GM12878 (cell line): ENCODE results near the gene PCDHA7. TPM values are rescaled to one million over a fixed set of nuclear protein-coding genes. Genes with fewer than 3 reads are reported as not detected.
"Not testable (repeated sequence)": the region's sequence is repeated elsewhere in the genome, so short reads cannot be mapped to it uniquely, and the experiment has no call there.

Experiments used
- ATAC-seq: fragments of 200-7000 bp; cut with Tn5 transposase; 3 replicates; pipeline ENCODE4 v1.9.1; 2020; ENCODE audit warnings: mild to moderate bottlenecking, moderate library complexity
- BruUV-seq: library from RNA; stranded (reverse); fragments of 400-500 nt; replicated peaks from 2 replicates; lab custom pipeline; 2021; lab: Mats Ljungman, UMichigan
- CTCF ChIA-PET: fragments of 300-600 bp; sonication (Branson Sonifier 250); formaldehyde crosslinking; extraction: SDS; loops from one replicate; lab custom pipeline; 2021; ENCODE audit warnings: inconsistent platforms; lab: Yijun Ruan, JAX
- POLR2A ChIA-PET: fragments of 350-600 bp; formaldehyde crosslinking; extraction: SDS; loops from one replicate; lab custom pipeline; 2021; ENCODE audit warnings: inconsistent platforms; lab: Charles Lee
- RAD21 ChIA-PET: fragments of 300-600 bp; sonication (Branson Sonifier 250); formaldehyde crosslinking; loops from one replicate; lab custom pipeline; 2023; ENCODE audit warnings: antibody characterized with exemption; ENCODE audit not compliant: unreplicated experiment; lab: Charles Lee
- SMC1A ChIA-PET: fragments of 300-600 bp; sonication (Branson Sonifier 250); formaldehyde crosslinking; loops from one replicate; lab custom pipeline; 2023; ENCODE audit not compliant: unreplicated experiment, uncharacterized antibody; lab: Charles Lee
- DNase-seq: peaks from one replicate; pipeline ENCODE4 v3.0.0-alpha.2; 2011; ENCODE audit warnings: low read depth, low spot score
- FAIRE-seq: peaks from 3 replicates; lab custom pipeline; 2011; peaks lifted over from hg19 to GRCh38; lab: Jason Lieb, UNC
- H2AFZ ChIP-seq: 2 replicates; pipeline ENCODE4 v1.6.0; 2011; ENCODE audit warnings: low read depth, low read length, control low read depth; ENCODE audit not compliant: control insufficient read depth
- H3K27ac ChIP-seq: 2 replicates; pipeline ENCODE4 v1.5.1; 2011; ENCODE audit warnings: control low read depth; ENCODE audit not compliant: control insufficient read depth, insufficient read depth
- H3K27me3 ChIP-seq, 2 experiments: replicated peaks in 1 of 2; 2 replicates each; pipeline versions ENCODE4 v1.6.0 to v1.6.1; 2011; ENCODE audit warnings: low read length in 1 of 2; ENCODE audit not compliant: control insufficient read depth in 2 of 2, insufficient read depth in 2 of 2
- H3K36me3 ChIP-seq, 2 experiments: 2 replicates each; pipeline ENCODE4 v1.5.1; 2011; ENCODE audit warnings: low read length in 1 of 2; ENCODE audit not compliant: control insufficient read depth in 2 of 2, insufficient read depth in 2 of 2
- H3K4me1 ChIP-seq: 2 replicates; pipeline ENCODE4 v1.6.1; 2011; ENCODE audit warnings: mild to moderate bottlenecking, low read length, moderate library complexity, mixed read lengths; ENCODE audit not compliant: control insufficient read depth, insufficient read depth
- H3K4me2 ChIP-seq: 2 replicates; pipeline ENCODE4 v1.6.0; 2011; ENCODE audit warnings: control low read depth; ENCODE audit not compliant: control insufficient read depth, insufficient read depth
- H3K4me3 ChIP-seq: fragments of 200-600 bp; sonication (generic); 2 replicates; pipeline ENCODE4 v1.5.1; 2016
- H3K79me2 ChIP-seq: 2 replicates; pipeline ENCODE4 v1.6.0; 2011; ENCODE audit warnings: low read length; ENCODE audit not compliant: control insufficient read depth, insufficient read depth
- H3K9ac ChIP-seq: 2 replicates; pipeline ENCODE4 v1.8.0; 2011; ENCODE audit warnings: low read length, control low read depth, mixed read lengths; ENCODE audit not compliant: control insufficient read depth, insufficient read depth
- H3K9me3 ChIP-seq: replicated peaks from 3 replicates; pipeline ENCODE4 v1.5.1; 2011; ENCODE audit warnings: mild to moderate bottlenecking, low read length; ENCODE audit not compliant: control insufficient read depth, insufficient read depth
- H4K20me1 ChIP-seq: 2 replicates; pipeline ENCODE4 v1.6.0; 2011; ENCODE audit not compliant: control insufficient read depth, insufficient read depth
- IKZF2 ChIP-seq, 2 experiments: fragments of 450-650 bp; IDR thresholded peaks; 2 replicates each; pipeline ENCODE4 v1.6.1; 2017; ENCODE audit warnings: mild to moderate bottlenecking in 2 of 2, moderate library complexity in 2 of 2
- JUNB ChIP-seq: IDR thresholded peaks from 2 replicates; pipeline ENCODE4 v1.6.1; 2016; ENCODE audit warnings: antibody characterized with exemption, mild to moderate bottlenecking
- NR2C1 ChIP-seq: fragments of 450-650 bp; IDR thresholded peaks from 2 replicates; pipeline ENCODE4 v1.6.1; 2017; ENCODE audit warnings: antibody characterized with exemption, mild to moderate bottlenecking, moderate library complexity
- PAX8 ChIP-seq: fragments of 450-650 bp; IDR thresholded peaks from 2 replicates; pipeline ENCODE4 v1.6.1; 2017; ENCODE audit warnings: mild to moderate bottlenecking, moderate library complexity
- PML ChIP-seq: IDR thresholded peaks from 2 replicates; pipeline ENCODE4 v1.6.1; 2012; ENCODE audit warnings: low read length, inconsistent platforms
- RCOR1 ChIP-seq: conservative IDR thresholded peaks from 2 replicates; pipeline ENCODE4 v1.6.1; 2012; ENCODE audit warnings: low read depth, low read length, improper control_type of control experiment
- RELA ChIP-seq: fragments of 450-650 bp; IDR thresholded peaks from 2 replicates; pipeline ENCODE4 v1.8.0; 2014; ENCODE audit warnings: borderline replicate concordance; ENCODE audit not compliant: partially characterized antibody
- SIX5 ChIP-seq: IDR thresholded peaks from 2 replicates; pipeline ENCODE4 v1.6.1; 2011; ENCODE audit warnings: mild to moderate bottlenecking, low read depth, low read length, moderate library complexity; ENCODE audit not compliant: severe bottlenecking
- SMC3 ChIP-seq: IDR thresholded peaks from 2 replicates; pipeline ENCODE4 v1.6.1; 2011; ENCODE audit warnings: low read length, improper control_type of control experiment, borderline replicate concordance
- ZNF622 ChIP-seq: fragments of 450-650 bp; IDR thresholded peaks from 2 replicates; pipeline ENCODE4 v1.6.1; 2017; ENCODE audit warnings: mild to moderate bottlenecking, inconsistent platforms
- WGBS: methylation state at CpG from one replicate; pipeline ENCODE4 v1.1.6; 2016; ENCODE audit warnings: low lambda C conversion rate; ENCODE audit not compliant: insufficient replicate concordance, insufficient coverage; ENCODE audit errors: missing lambda C conversion rate; 5-methylcytosine and 5-hydroxymethylcytosine counted together
- in situ Hi-C: fragments of 300-500 bp; cut with MboI; formaldehyde crosslinking; loops from 9 replicates; pipeline ENCODE4 v1.14.3; 2018; ENCODE audit warnings: mixed read lengths
- intact Hi-C: fragments of 100-400 bp; cut with micrococcal nuclease; formaldehyde crosslinking; loops from one replicate; pipeline ENCODE4 v1.14.2; 2022; ENCODE audit not compliant: unreplicated experiment
- polyA plus RNA-seq, 11 experiments: library from polyadenylated mRNA; depleted of rRNA in 4 of 11; unstranded in 6 of 11; stranded (reverse) in 5 of 11; fragments of >200 nt; fragmentation: Nextera tagmentation in 4 of 11; fragmentation: Illumina TruSeq in 1 of 11; extraction: Ambion mirVana in 4 of 11; extraction: Trizol in 1 of 11; gene quantifications; 1 replicate in 1 of 11; 2 replicates in 10 of 11; pipeline versions ENCODE4 v1.2.1 to v1.2.3, GENCODE V29; 2011 to 2016; ENCODE audit warnings: inconsistent platforms in 2 of 11, missing spikeins in 2 of 11, low read depth in 1 of 11
- total RNA-seq, 4 experiments: library from RNA; depleted of rRNA in 3 of 4; stranded (reverse); fragments of >200 nt in 3 of 4; fragmentation: Illumina TruSeq in 1 of 4; extraction: Trizol in 1 of 4; gene quantifications; 2 replicates each; pipeline versions ENCODE4 v1.2.1 to v1.2.3, GENCODE V29; 2013 to 2021

The PCDHA7 gene
- total and polyA plus RNA-seq, 10 of the 15 experiments (the other 5 are each of a cell fraction or from before 2014, with no cell fraction given): 0.05 to 0.06 TPM; not detected in 8

- WGBS: 56% methylated on average over 29 of the region's 29 CpGs
- DNase-seq: no peak
- Histone ChIP-seq H3K4me2 (no peak within 1 kb of the TSS), H3K79me2 (no peaks in the 10 kb centered on the region), H3K9me3 (peaks cover 6% of the 10 kb centered on the region; the same call in 2 of the 3 replicates), H3K27ac (no peak within 1 kb of the TSS), H3K4me3 (no peak within 1 kb of the TSS), H3K36me3 (no peaks in the 10 kb centered on the region), H2AFZ (no peak within 1 kb of the TSS), H4K20me1 (no peaks in the 10 kb centered on the region), H3K4me1 (no peaks in the 10 kb centered on the region), H3K27me3 (no peaks in the 10 kb centered on the region), H3K9ac (no peak within 1 kb of the TSS)
- RAD21 ChIA-PET: no interaction called here
- POLR2A ChIA-PET: no interaction called here
- CTCF ChIA-PET: interaction anchor here (0.5 to 1.2 kb wide), 2 partner anchors 9 to 31 kb away, joined by 3 to 4 read pairs; partner anchors contain the start of gene PCDHA2
- ATAC-seq: no peak
- SMC1A ChIA-PET: no interaction called here
- no TSS peak for BruUV-seq
- intact Hi-C loops: no loop called here
- TF ChIP-seq JUNB: no peak
- no peak for TF ChIP-seq IKZF2 (IDR thresholded peaks at IDR 0.05)
- TF ChIP-seq NR2C1: no peak
- TF ChIP-seq PML: no peak
- TF ChIP-seq ZNF622: no peak
- no peak for TF ChIP-seq SIX5
- no peak for TF ChIP-seq RCOR1
- TF ChIP-seq RELA: no peak
- TF ChIP-seq PAX8: no peak
- no peak for TF ChIP-seq SMC3
- FAIRE-seq: no peak
- in situ Hi-C loops: no loop called here
Measured at GRCh38 chr5:140785905-140786686, 48.0 kb upstream of the PCDHA7 start, which contains the start of gene PCDHA1. TSS of gene PCDHA1 (plus strand) at chr5:140786140.

GRCh38 chr5:140787422-140787821, 46.6 kb upstream of the PCDHA7 start:
- H3K27me3 ChIP-seq, SMC1A ChIA-PET, intact Hi-C loops, CTCF ChIA-PET, POLR2A ChIA-PET, H3K4me3 ChIP-seq, H3K4me2 ChIP-seq, H3K79me2 ChIP-seq, H3K4me1 ChIP-seq, H3K9me3 ChIP-seq, H3K36me3 ChIP-seq, H3K9ac ChIP-seq, RAD21 ChIA-PET, H4K20me1 ChIP-seq, ATAC-seq, H3K27ac ChIP-seq, DNase-seq, H2AFZ ChIP-seq, FAIRE-seq, in situ Hi-C loops, BruUV-seq: not testable (repeated sequence)
- WGBS: 86% methylated on average over 44 of the region's 44 CpGs

- H4K20me1 ChIP-seq, H3K9me3 ChIP-seq, intact Hi-C loops, H2AFZ ChIP-seq, POLR2A ChIA-PET, H3K4me3 ChIP-seq, SMC1A ChIA-PET, RAD21 ChIA-PET, BruUV-seq, H3K79me2 ChIP-seq, H3K4me1 ChIP-seq, FAIRE-seq, H3K9ac ChIP-seq, in situ Hi-C loops, H3K27me3 ChIP-seq, H3K27ac ChIP-seq, CTCF ChIA-PET, DNase-seq, H3K4me2 ChIP-seq, ATAC-seq, H3K36me3 ChIP-seq: not testable (repeated sequence)
- 93% methylated on average over 67 of the region's 70 CpGs for WGBS
Measured at GRCh38 chr5:140787849-140788504, 46.1 kb upstream of the PCDHA7 start.
